ENCODE data around the gene FBXL7. TPM values are rescaled to one million over a fixed set of nuclear protein-coding genes. Genes with fewer than 3 reads are reported as not detected.

The FBXL7 gene
- total RNA-seq, 2 experiments from 2014 or later = not detected

GRCh38 chr5:15571081-15571480 lies 71.1 kb downstream of the FBXL7 start:
- intact Hi-C loops (cut with DNase I, micrococcal nuclease) = no loop called here
- peaks cover 0 to 8% of the 10 kb centered on the region in 2 experiments for H3K9me3 ChIP-seq (ENCODE audit: control insufficient read depth in 1 of 2, insufficient read depth in 1 of 2, low read length in 2 of 2)
- DNase-seq (no peak), ATAC-seq (ENCODE audit: poor library complexity) (no peak)
- no peak overlapping the region for H3K27ac ChIP-seq (ENCODE audit: low read depth in 1 of 2, low read length in 2 of 2)
- ChIA-PET CTCF (no interaction called here), POLR2A (no interaction called here)
- H3K27me3 ChIP-seq (ENCODE audit: control insufficient read depth in 1 of 2, insufficient read depth in 2 of 2, low read length in 2 of 2) = no peaks in the 10 kb centered on the region
- no peaks in the 10 kb centered on the region for H3K27me3 Mint-ChIP-seq
- TF ChIP-seq, protein P1, sequence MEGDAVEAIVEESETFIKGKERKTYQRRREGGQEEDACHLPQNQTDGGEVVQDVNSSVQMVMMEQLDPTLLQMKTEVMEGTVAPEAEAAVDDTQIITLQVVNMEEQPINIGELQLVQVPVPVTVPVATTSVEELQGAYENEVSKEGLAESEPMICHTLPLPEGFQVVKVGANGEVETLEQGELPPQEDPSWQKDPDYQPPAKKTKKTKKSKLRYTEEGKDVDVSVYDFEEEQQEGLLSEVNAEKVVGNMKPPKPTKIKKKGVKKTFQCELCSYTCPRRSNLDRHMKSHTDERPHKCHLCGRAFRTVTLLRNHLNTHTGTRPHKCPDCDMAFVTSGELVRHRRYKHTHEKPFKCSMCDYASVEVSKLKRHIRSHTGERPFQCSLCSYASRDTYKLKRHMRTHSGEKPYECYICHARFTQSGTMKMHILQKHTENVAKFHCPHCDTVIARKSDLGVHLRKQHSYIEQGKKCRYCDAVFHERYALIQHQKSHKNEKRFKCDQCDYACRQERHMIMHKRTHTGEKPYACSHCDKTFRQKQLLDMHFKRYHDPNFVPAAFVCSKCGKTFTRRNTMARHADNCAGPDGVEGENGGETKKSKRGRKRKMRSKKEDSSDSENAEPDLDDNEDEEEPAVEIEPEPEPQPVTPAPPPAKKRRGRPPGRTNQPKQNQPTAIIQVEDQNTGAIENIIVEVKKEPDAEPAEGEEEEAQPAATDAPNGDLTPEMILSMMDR (IDR thresholded peaks at IDR 0.05) = no peak
- H3K36me3 ChIP-seq (ENCODE audit: insufficient read depth, low read length) = no peaks in the 10 kb centered on the region
- H3K4me3 ChIP-seq (ENCODE audit: low read length) = no peak overlapping the region
- no peak overlapping the region for H3K4me3 Mint-ChIP-seq
- H3K27ac Mint-ChIP-seq = no peak overlapping the region
- no peaks in the 10 kb centered on the region for H3K36me3 Mint-ChIP-seq (ENCODE audit: low read depth)
- peaks cover 3% of the 10 kb centered on the region for H3K9me3 Mint-ChIP-seq
- no peaks in the 10 kb centered on the region for H3K4me1 ChIP-seq (ENCODE audit: insufficient read depth, low read length)
- no peaks in the 10 kb centered on the region for H3K4me1 Mint-ChIP-seq (ENCODE audit: low read depth)

- Mint-ChIP-seq H3K27me3 (no peaks in the 10 kb centered on the region), H3K4me1 (ENCODE audit: low read depth) (no peaks in the 10 kb centered on the region), H3K27ac (no peak overlapping the region), H3K36me3 (ENCODE audit: low read depth) (no peaks in the 10 kb centered on the region), H3K9me3 (peaks cover 3% of the 10 kb centered on the region), H3K4me3 (no peak overlapping the region)
- no peaks in the 10 kb centered on the region for H3K36me3 ChIP-seq (ENCODE audit: insufficient read depth, low read length)
- TF ChIP-seq, protein P1 (IDR thresholded peaks at IDR 0.05) = no peak
- no peaks in the 10 kb centered on the region for H3K27me3 ChIP-seq (ENCODE audit: control insufficient read depth in 1 of 2, insufficient read depth in 2 of 2, low read length in 2 of 2)
- ChIA-PET POLR2A (no interaction called here), CTCF (no interaction called here)
- H3K4me1 ChIP-seq (ENCODE audit: insufficient read depth, low read length) = no peaks in the 10 kb centered on the region
- intact Hi-C loops (cut with DNase I, micrococcal nuclease) = no loop called here
- H3K27ac ChIP-seq (ENCODE audit: low read depth in 1 of 2, low read length in 2 of 2) = no peak overlapping the region
- H3K9me3 ChIP-seq (ENCODE audit: control insufficient read depth in 1 of 2, insufficient read depth in 1 of 2, low read length in 2 of 2) = peaks cover 0 to 8% of the 10 kb centered on the region in 2 experiments
- ATAC-seq (ENCODE audit: poor library complexity) (no peak), DNase-seq (no peak)
- no peak overlapping the region for H3K4me3 ChIP-seq (ENCODE audit: low read length)
Observed at GRCh38 chr5:15571618-15572017, 71.6 kb downstream of the FBXL7 start.

GRCh38 chr5:15573590-15573989 lies 73.6 kb downstream of the FBXL7 start:
- Histone ChIP-seq H3K4me1 (ENCODE audit: insufficient read depth, low read length) (no peaks in the 10 kb centered on the region), H3K36me3 (ENCODE audit: insufficient read depth, low read length) (no peaks in the 10 kb centered on the region), H3K9me3 (ENCODE audit: control insufficient read depth in 1 of 2, insufficient read depth in 1 of 2, low read length in 2 of 2) (peaks cover 0 to 8% of the 10 kb centered on the region in 2 experiments), H3K27ac (ENCODE audit: low read depth in 1 of 2, low read length in 2 of 2) (no peak overlapping the region), H3K27me3 (ENCODE audit: control insufficient read depth in 1 of 2, insufficient read depth in 2 of 2, low read length in 2 of 2) (no peaks in the 10 kb centered on the region), H3K4me3 (ENCODE audit: low read length) (no peak overlapping the region)
- no peaks in the 10 kb centered on the region for H3K4me1 Mint-ChIP-seq (ENCODE audit: low read depth)
- ATAC-seq (ENCODE audit: poor library complexity) (no peak), DNase-seq (no peak)
- H3K36me3 Mint-ChIP-seq (ENCODE audit: low read depth) = no peaks in the 10 kb centered on the region
- intact Hi-C loops (cut with DNase I, micrococcal nuclease) = no loop called here
- TF ChIP-seq, protein P1 (IDR thresholded peaks at IDR 0.05) = no peak
- H3K27me3 Mint-ChIP-seq = no peaks in the 10 kb centered on the region
- no peak overlapping the region for H3K27ac Mint-ChIP-seq
- ChIA-PET POLR2A (no interaction called here), CTCF (no interaction called here)
- H3K4me3 Mint-ChIP-seq = no peak overlapping the region
- H3K9me3 Mint-ChIP-seq = peaks cover 3% of the 10 kb centered on the region
